ENCODE measurements around the gene RNF148.

RNF148 gene

GRCh38 chr7:122717356-122718089, 14.8 kb upstream of the RNF148 start:
- no peak for DNase-seq
- no peaks in the 10 kb centered on the region for H3K4me1 ChIP-seq (ENCODE audit: low read length)

GRCh38 chr7:122715183-122715582, 12.5 kb upstream of the RNF148 start:
- Histone ChIP-seq H3K4me1 (ENCODE audit: low read length) (no peaks in the 10 kb centered on the region), H2AFZ (ENCODE audit: low read length) (no peak overlapping the region), H3K9me3 (replicated peaks; ENCODE audit: insufficient read depth, low read length) (no peaks in the 10 kb centered on the region), H3K27me3 (replicated peaks; ENCODE audit: insufficient read depth, low read length) (no peaks in the 10 kb centered on the region), H3K79me2 (ENCODE audit: low read length) (peaks cover 62% of the 10 kb centered on the region), H3K36me3 (replicated peaks; ENCODE audit: insufficient read depth, low read length) (no peaks in the 10 kb centered on the region), H3F3A (ENCODE audit: insufficient read depth, low read length) (no peaks in the 10 kb centered on the region), H3K4me2 (ENCODE audit: low read depth, low read length) (no peak overlapping the region), H3K4me3 (ENCODE audit: low read length) (no peak overlapping the region), H3K27ac (ENCODE audit: low read length) (no peak overlapping the region), H3K9ac (ENCODE audit: low read length) (no peak overlapping the region), H3K9me2 (replicated peaks; ENCODE audit: insufficient read depth, low read length) (no peaks in the 10 kb centered on the region), H4K20me1 (ENCODE audit: insufficient read depth, low read length) (no peaks in the 10 kb centered on the region)
- no peak for DNase-seq
- TF ChIP-seq EZH2phosphoT487 (IDR thresholded peaks at IDR 0.05; ENCODE audit: low read length) (no peak), EZH2 (optimal IDR thresholded peaks at IDR 0.05; ENCODE audit: low read depth, low read length) (no peak), CTCF (IDR thresholded peaks at IDR 0.05; ENCODE audit: low read length) (no peak)

More at GRCh38 chr7:122717356-122718089, 14.8 kb upstream of the RNF148 start:
- Histone ChIP-seq H3K4me3 (ENCODE audit: low read length) (no peak overlapping the region), H3K36me3 (replicated peaks; ENCODE audit: insufficient read depth, low read length) (no peaks in the 10 kb centered on the region), H3K9me2 (replicated peaks; ENCODE audit: insufficient read depth, low read length) (no peaks in the 10 kb centered on the region), H3K27ac (ENCODE audit: low read length) (no peak overlapping the region), H2AFZ (ENCODE audit: low read length) (no peak overlapping the region), H3K9ac (ENCODE audit: low read length) (no peak overlapping the region), H3F3A (ENCODE audit: insufficient read depth, low read length) (no peaks in the 10 kb centered on the region), H3K4me2 (ENCODE audit: low read depth, low read length) (no peak overlapping the region), H4K20me1 (ENCODE audit: insufficient read depth, low read length) (no peaks in the 10 kb centered on the region), H3K27me3 (replicated peaks; ENCODE audit: insufficient read depth, low read length) (no peaks in the 10 kb centered on the region), H3K79me2 (ENCODE audit: low read length) (peaks cover 59% of the 10 kb centered on the region), H3K9me3 (replicated peaks; ENCODE audit: insufficient read depth, low read length) (no peaks in the 10 kb centered on the region)
- no peak for TF ChIP-seq CTCF (IDR thresholded peaks at IDR 0.05; ENCODE audit: low read length)
- TF ChIP-seq EZH2phosphoT487 (IDR thresholded peaks at IDR 0.05; ENCODE audit: low read length), result no peak
- no peak for TF ChIP-seq EZH2 (optimal IDR thresholded peaks at IDR 0.05; ENCODE audit: low read depth, low read length)

- TF ChIP-seq EZH2 (optimal IDR thresholded peaks at IDR 0.05; ENCODE audit: low read depth, low read length) (no peak), CTCF (IDR thresholded peaks at IDR 0.05; ENCODE audit: low read length) (no peak)
- peaks cover 41% of the 10 kb centered on the region for H3K79me2 ChIP-seq (ENCODE audit: low read length)
- no peak for DNase-seq
- no peak overlapping the region for H3K4me3 ChIP-seq (ENCODE audit: low read length)
- no peak overlapping the region for H3K9ac ChIP-seq (ENCODE audit: low read length)
- no peaks in the 10 kb centered on the region for H3K9me3 ChIP-seq (replicated peaks; ENCODE audit: insufficient read depth, low read length)
- no peaks in the 10 kb centered on the region for H3K36me3 ChIP-seq (replicated peaks; ENCODE audit: insufficient read depth, low read length)
- H4K20me1 ChIP-seq (ENCODE audit: insufficient read depth, low read length), result no peaks in the 10 kb centered on the region
- no peak overlapping the region for H3K4me2 ChIP-seq (ENCODE audit: low read depth, low read length)
- no peaks in the 10 kb centered on the region for H3K9me2 ChIP-seq (replicated peaks; ENCODE audit: insufficient read depth, low read length)
- H3F3A ChIP-seq (ENCODE audit: insufficient read depth, low read length), result no peaks in the 10 kb centered on the region
- no peaks in the 10 kb centered on the region for H3K4me1 ChIP-seq (ENCODE audit: low read length)
- no peak overlapping the region for H2AFZ ChIP-seq (ENCODE audit: low read length)
- no peak overlapping the region for H3K27ac ChIP-seq (ENCODE audit: low read length)
- H3K27me3 ChIP-seq (replicated peaks; ENCODE audit: insufficient read depth, low read length), result no peaks in the 10 kb centered on the region
Observed at GRCh38 chr7:122710916-122711315, 8.2 kb upstream of the RNF148 start.
